MCF 10A (cell line): ENCODE data around the gene DMBT1. TPM values are rescaled to one million over a fixed set of nuclear protein-coding genes. Genes with fewer than 3 reads are reported as not detected.

ENCODE experiments used
- BruUV-seq: library from RNA; stranded (reverse); fragments of 400-500 nt; replicated peaks from 2 replicates; lab custom pipeline; 2021; lab: Mats Ljungman, UMichigan
- CTCF ChIA-PET: fragments of 300-600 bp; sonication (Branson Sonifier 250); formaldehyde crosslinking; extraction: SDS; loops from one replicate; lab custom pipeline; 2021; ENCODE audit warnings: antibody characterized with exemption, inconsistent platforms; lab: Yijun Ruan, JAX
- POLR2A ChIA-PET: fragments of 300-600, 350-650 bp; sonication (Branson Sonifier 250); formaldehyde crosslinking; extraction: SDS; loops from one replicate; lab custom pipeline; 2020; ENCODE audit warnings: antibody characterized with exemption, inconsistent platforms; lab: Yijun Ruan, JAX
- DNase-seq: peaks from one replicate; pipeline ENCODE4 v3.0.0-alpha.2; 2018; ENCODE audit not compliant: unreplicated experiment
- H3K27ac Mint-ChIP-seq: one replicate; pipeline ENCODE4 v1.8.0; 2022; ENCODE audit warnings: mild to moderate bottlenecking, low read depth, mixed read lengths; ENCODE audit not compliant: unreplicated experiment
- H3K27me3 Mint-ChIP-seq: one replicate; pipeline ENCODE4 v1.8.0; 2022; ENCODE audit warnings: mixed read lengths; ENCODE audit not compliant: insufficient read depth, unreplicated experiment
- H3K36me3 Mint-ChIP-seq: one replicate; pipeline ENCODE4 v1.8.0; 2022; ENCODE audit warnings: mild to moderate bottlenecking, moderate library complexity, mixed read lengths; ENCODE audit not compliant: insufficient read depth, unreplicated experiment
- H3K4me1 Mint-ChIP-seq: one replicate; pipeline ENCODE4 v1.8.0; 2022; ENCODE audit warnings: mixed read lengths; ENCODE audit not compliant: insufficient read depth, unreplicated experiment
- H3K4me3 Mint-ChIP-seq: one replicate; pipeline ENCODE4 v1.8.0; 2022; ENCODE audit warnings: mild to moderate bottlenecking, moderate library complexity, mixed read lengths; ENCODE audit not compliant: unreplicated experiment
- H3K9me3 Mint-ChIP-seq: one replicate; pipeline ENCODE4 v1.8.0; 2022; ENCODE audit warnings: mixed read lengths; ENCODE audit not compliant: unreplicated experiment
- CTCF ChIP-seq: fragments of 200-600 bp; IDR thresholded peaks from one replicate; pipeline ENCODE4 v1.8.0; 2022; ENCODE audit warnings: antibody characterized with exemption, mild to moderate bottlenecking; ENCODE audit not compliant: unreplicated experiment
- intact Hi-C: fragments of 100-400 bp; cut with micrococcal nuclease; formaldehyde crosslinking; loops from 2 replicates; pipeline ENCODE4 v1.14.1; 2022
- total RNA-seq: library from RNA; stranded (reverse); gene quantifications from 2 replicates; pipeline ENCODE4 v1.2.3, GENCODE V29; 2022

The DMBT1 gene
- total RNA-seq, 1 experiment from 2014 or later = 7.6 TPM

DNA sequence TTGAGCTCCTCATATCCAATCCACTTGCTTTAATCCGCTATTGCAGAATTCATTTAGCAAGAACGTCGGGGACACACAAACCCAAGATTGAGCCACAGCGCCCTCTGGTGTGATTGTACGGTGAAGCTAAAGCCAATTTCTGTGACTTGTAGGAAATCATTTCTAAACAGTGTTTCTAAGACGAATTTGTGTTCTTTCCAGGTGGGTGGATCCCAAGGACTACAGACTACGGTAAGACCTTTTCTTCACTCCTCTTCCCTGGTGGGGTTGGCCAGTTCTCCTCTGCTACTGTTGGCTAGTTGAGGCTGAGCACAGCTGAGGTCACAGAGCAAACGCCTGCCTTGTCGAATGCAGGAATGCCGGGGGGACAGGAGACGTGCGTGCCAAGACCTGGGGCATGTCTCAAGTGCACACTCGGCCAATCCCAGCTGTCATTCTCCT is 5.2 kb downstream of the DMBT1 start:
- Mint-ChIP-seq H3K27me3 (no peaks in the 10 kb centered on the region), H3K27ac (no peak overlapping the region), H3K4me3 (peak overlapping the region; percentile 68), H3K36me3 (no peaks in the 10 kb centered on the region), H3K4me1 (peaks cover 12% of the 10 kb centered on the region), H3K9me3 (no peaks in the 10 kb centered on the region)
- peak; percentile 93 for DNase-seq
- ChIA-PET POLR2A (interaction anchor here (0.6 to 1.9 kb wide), 16 partner anchors 18 to 270 kb away, joined by 3 to 21 read pairs (median 4); partner anchors contain the start of genes HTRA1 and PLEKHA1), CTCF (interaction anchor here (0.6 to 3.4 kb wide), 73 partner anchors 9 to 1268 kb away, joined by 3 to 35 read pairs (median 5); partner anchors contain the start of genes ARMS2 and PLEKHA1)
- TF ChIP-seq CTCF = peak; percentile 83
- BruUV-seq = TSS peak; percentile 89
- intact Hi-C loops = loop anchor here (1.0 to 5.0 kb wide), 7 partner anchors 40 to 267 kb away; no protein-coding TSS in a partner anchor

- Mint-ChIP-seq H3K36me3 (no peaks in the 10 kb centered on the region), H3K4me1 (peaks cover 8% of the 10 kb centered on the region), H3K9me3 (no peaks in the 10 kb centered on the region), H3K27me3 (no peaks in the 10 kb centered on the region), H3K27ac (no peak overlapping the region), H3K4me3 (no peak overlapping the region)
- POLR2A ChIA-PET = interaction anchor here (0.6 to 1.9 kb wide), 5 partner anchors 56 to 404 kb away, joined by 3 to 7 read pairs (median 3); no protein-coding TSS in a partner anchor
- DNase-seq = no peak
- CTCF ChIA-PET = interaction anchor here (0.6 to 3.4 kb wide), 27 partner anchors 9 to 273 kb away, joined by 3 to 35 read pairs (median 6); no protein-coding TSS in a partner anchor
- no TSS peak for BruUV-seq
- TF ChIP-seq CTCF = no peak
- intact Hi-C loops = loop anchor here (5.0 kb wide), 1 partner anchor 54 kb away; no protein-coding TSS in a partner anchor
These were observed 6.1 kb downstream of the DMBT1 start for GRCh38 chr10:122566632-122567031.

DNA sequence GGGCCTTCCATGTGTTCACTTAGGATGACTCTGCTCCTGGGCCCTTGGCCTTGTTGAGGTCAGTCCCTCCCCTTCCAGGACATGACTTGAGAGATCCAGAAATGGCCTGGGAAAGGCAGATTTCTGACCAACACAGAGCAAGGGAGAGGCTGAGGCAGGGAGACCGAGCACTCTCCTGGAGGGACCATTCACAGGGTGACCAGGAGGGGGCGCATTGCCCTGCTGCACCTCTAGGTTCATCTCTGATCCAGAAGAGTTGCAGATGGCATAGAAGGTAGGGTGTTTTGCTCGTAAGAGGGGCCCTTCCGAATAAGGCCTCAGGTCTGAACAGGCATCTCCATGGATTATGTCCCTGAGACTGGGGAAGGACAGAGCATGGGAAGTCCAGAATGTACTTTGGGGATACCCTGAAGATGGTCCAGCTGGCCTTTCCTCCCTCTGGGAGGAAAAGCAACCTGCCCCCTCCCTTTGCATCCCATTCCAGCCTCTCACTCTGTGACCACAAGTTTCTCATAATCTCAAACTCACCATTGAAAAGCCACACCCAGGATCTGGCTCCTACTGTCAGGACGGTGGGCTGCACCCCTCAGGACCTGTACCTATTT is 6.6 kb downstream of the DMBT1 start:
- peaks cover 3% of the 10 kb centered on the region for H3K36me3 Mint-ChIP-seq
- peak; percentile 57 for TF ChIP-seq CTCF
- ChIA-PET CTCF (interaction anchor here (0.6 to 3.4 kb wide), 9 partner anchors 19 to 269 kb away, joined by 3 to 25 read pairs (median 12); no protein-coding TSS in a partner anchor), POLR2A (interaction anchor here (1.1 to 1.9 kb wide), 2 partner anchors 56 to 213 kb away, joined by 3 to 7 read pairs; no protein-coding TSS in a partner anchor)
- no peaks in the 10 kb centered on the region for H3K9me3 Mint-ChIP-seq
- no peaks in the 10 kb centered on the region for H3K27me3 Mint-ChIP-seq
- H3K27ac Mint-ChIP-seq = no peak overlapping the region
- no TSS peak for BruUV-seq
- no peak overlapping the region for H3K4me3 Mint-ChIP-seq
- intact Hi-C loops = loop anchor here (5.0 kb wide), 1 partner anchor 55 kb away; no protein-coding TSS in a partner anchor
- peaks cover 6% of the 10 kb centered on the region for H3K4me1 Mint-ChIP-seq
- peak; percentile 51 for DNase-seq

DNA sequence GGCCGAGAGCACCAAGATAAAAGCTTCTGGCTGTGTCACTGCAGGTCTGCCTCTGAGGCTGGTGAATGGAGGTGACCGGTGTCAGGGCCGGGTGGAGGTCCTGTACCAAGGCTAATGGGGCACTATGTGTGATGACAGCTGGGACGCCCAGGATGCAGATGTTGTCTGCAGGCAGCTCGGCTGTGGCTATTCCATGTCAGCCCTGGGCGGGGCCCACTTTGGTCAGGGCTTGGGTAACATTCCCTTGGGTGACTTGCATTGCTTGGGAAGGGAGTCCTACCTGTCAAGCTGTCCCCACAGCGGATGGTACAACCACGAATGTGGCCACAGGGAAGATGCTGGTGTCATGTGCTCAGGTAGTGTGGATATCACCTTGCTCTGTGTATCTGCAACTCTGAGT is 8.0 kb downstream of the DMBT1 start:
- peaks cover 6% of the 10 kb centered on the region for H3K36me3 Mint-ChIP-seq
- intact Hi-C loops = loop anchor here (5.0 kb wide), 1 partner anchor 56 kb away; no protein-coding TSS in a partner anchor
- no peak for DNase-seq
- no peak for TF ChIP-seq CTCF
- H3K27ac Mint-ChIP-seq = no peak overlapping the region
- BruUV-seq = no TSS peak
- H3K4me1 Mint-ChIP-seq = peaks cover 6% of the 10 kb centered on the region
- no peak overlapping the region for H3K4me3 Mint-ChIP-seq
- no peaks in the 10 kb centered on the region for H3K27me3 Mint-ChIP-seq
- H3K9me3 Mint-ChIP-seq = no peaks in the 10 kb centered on the region
- CTCF ChIA-PET = interaction anchor here (0.6 to 2.3 kb wide), 4 partner anchors 43 to 984 kb away, joined by 3 to 13 read pairs (median 4); no protein-coding TSS in a partner anchor
- POLR2A ChIA-PET = interaction anchor here (1.0 kb wide), 1 partner anchor 274 kb away, joined by 3 read pairs; no protein-coding TSS in a partner anchor
